MM.1S (cell line): ENCODE measurements around the gene ENGASE.

Experiments used
- EZH2 ChIP-seq: fragments of 300-600 bp; sonication (generic); optimal IDR thresholded peaks from 2 replicates; pipeline ENCODE3; 2017; ENCODE audit warnings: low read depth, mild to moderate bottlenecking, antibody characterized with exemption, low read length, mixed read lengths
- EZH2phosphoT487 ChIP-seq: fragments of 300-600 bp; sonication (generic); IDR thresholded peaks from 2 replicates; pipeline ENCODE4 v1.6.1; 2018; ENCODE audit warnings: antibody characterized with exemption, low read length
- TF ChIP-seq, protein P1 (sequence below): fragments of 300-600 bp; sonication (generic); IDR thresholded peaks from 2 replicates; pipeline ENCODE4 v1.5.1; 2016; ENCODE audit warnings: antibody characterized with exemption, low read length, mixed read lengths

GRCh38 chr17:79097226-79098055 is 22.8 kb downstream of the ENGASE start:
- TF ChIP-seq, protein P1, sequence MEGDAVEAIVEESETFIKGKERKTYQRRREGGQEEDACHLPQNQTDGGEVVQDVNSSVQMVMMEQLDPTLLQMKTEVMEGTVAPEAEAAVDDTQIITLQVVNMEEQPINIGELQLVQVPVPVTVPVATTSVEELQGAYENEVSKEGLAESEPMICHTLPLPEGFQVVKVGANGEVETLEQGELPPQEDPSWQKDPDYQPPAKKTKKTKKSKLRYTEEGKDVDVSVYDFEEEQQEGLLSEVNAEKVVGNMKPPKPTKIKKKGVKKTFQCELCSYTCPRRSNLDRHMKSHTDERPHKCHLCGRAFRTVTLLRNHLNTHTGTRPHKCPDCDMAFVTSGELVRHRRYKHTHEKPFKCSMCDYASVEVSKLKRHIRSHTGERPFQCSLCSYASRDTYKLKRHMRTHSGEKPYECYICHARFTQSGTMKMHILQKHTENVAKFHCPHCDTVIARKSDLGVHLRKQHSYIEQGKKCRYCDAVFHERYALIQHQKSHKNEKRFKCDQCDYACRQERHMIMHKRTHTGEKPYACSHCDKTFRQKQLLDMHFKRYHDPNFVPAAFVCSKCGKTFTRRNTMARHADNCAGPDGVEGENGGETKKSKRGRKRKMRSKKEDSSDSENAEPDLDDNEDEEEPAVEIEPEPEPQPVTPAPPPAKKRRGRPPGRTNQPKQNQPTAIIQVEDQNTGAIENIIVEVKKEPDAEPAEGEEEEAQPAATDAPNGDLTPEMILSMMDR, result no peak
- peak; percentile 11 for TF ChIP-seq EZH2
- TF ChIP-seq EZH2phosphoT487, result no peak
